HEK293 (cell line): ENCODE data around the gene TBL1XR1.

ENCODE experiments used
- CTCF ChIA-PET: fragments of 350-600 bp; formaldehyde crosslinking; extraction: SDS; loops from one replicate; lab custom pipeline; 2021; ENCODE audit warnings: antibody characterized with exemption; lab: Yijun Ruan, JAX
- POLR2A ChIA-PET: fragments of 300-600 bp; formaldehyde crosslinking; extraction: SDS; loops from one replicate; lab custom pipeline; 2020; ENCODE audit warnings: antibody characterized with exemption, inconsistent platforms; lab: Yijun Ruan, JAX
- H3K27ac ChIP-seq: fragments of 200-500 bp; sonication (Bioruptor generic); 2 replicates; pipeline ENCODE4 v1.5.1; 2014; ENCODE audit warnings: low read depth, low read length, control low read depth, inconsistent platforms; ENCODE audit errors: extremely low read depth
- H3K36me3 ChIP-seq, 2 experiments: fragments of 200-500 bp in 1 of 2; sonication (Bioruptor generic) in 1 of 2; 1 replicate in 1 of 2; 2 replicates in 1 of 2; pipeline ENCODE4 v1.5.1; 2014 to 2017; ENCODE audit warnings: inconsistent platforms in 2 of 2, low read length in 2 of 2; ENCODE audit not compliant: control insufficient read depth in 2 of 2, insufficient read depth in 1 of 2
- H3K4me1 ChIP-seq: fragments of 200-500 bp; sonication (Bioruptor generic); 2 replicates; pipeline ENCODE4 v1.5.1; 2014; ENCODE audit warnings: mild to moderate bottlenecking, low read length, inconsistent platforms; ENCODE audit not compliant: control insufficient read depth, insufficient read depth
- H3K4me3 ChIP-seq: 2 replicates; pipeline ENCODE4 v1.5.1; 2011; ENCODE audit warnings: low read depth, mild to moderate bottlenecking, control low read depth, low read length, moderate library complexity
- H3K9me3 ChIP-seq: fragments of 200-500 bp; sonication (Bioruptor generic); 2 replicates; pipeline ENCODE4 v1.5.1; 2014; ENCODE audit warnings: low read depth, low read length, inconsistent platforms; ENCODE audit not compliant: control insufficient read depth, insufficient read depth
- FEZF1 ChIP-seq: fragments of 450-650 bp; formaldehyde crosslinking; IDR thresholded peaks from 2 replicates; pipeline ENCODE4 v1.5.1; 2016; ENCODE audit warnings: missing biosample characterization, missing genetic modification characterization
- MYNN ChIP-seq: fragments of 450-650 bp; formaldehyde crosslinking; IDR thresholded peaks from 2 replicates; pipeline ENCODE4 v1.5.1; 2016; ENCODE audit warnings: missing biosample characterization, missing genetic modification characterization, borderline replicate concordance
- RBAK ChIP-seq: fragments of 450-650 bp; formaldehyde crosslinking; IDR thresholded peaks from 2 replicates; pipeline ENCODE4 v1.5.1; 2016; ENCODE audit warnings: missing biosample characterization, missing genetic modification characterization
- REPIN1 ChIP-seq: fragments of 450-650 bp; formaldehyde crosslinking; IDR thresholded peaks from 2 replicates; pipeline ENCODE4 v1.5.1; 2017; ENCODE audit warnings: missing biosample characterization, missing genetic modification characterization, low read depth
- ZBTB21 ChIP-seq: fragments of 450-650 bp; formaldehyde crosslinking; IDR thresholded peaks from 2 replicates; pipeline ENCODE4 v1.5.1; 2017; ENCODE audit warnings: missing biosample characterization, missing genetic modification characterization
- ZBTB49 ChIP-seq: fragments of 450-650 bp; formaldehyde crosslinking; IDR thresholded peaks from 2 replicates; pipeline ENCODE4 v1.5.1; 2016; ENCODE audit warnings: missing biosample characterization, missing genetic modification characterization, low read depth
- ZFHX2 ChIP-seq: fragments of 450-650 bp; formaldehyde crosslinking; conservative IDR thresholded peaks from 2 replicates; pipeline ENCODE4 v1.5.1; 2016; ENCODE audit warnings: missing biosample characterization, missing genetic modification characterization
- ZFP69B ChIP-seq: fragments of 450-650 bp; formaldehyde crosslinking; IDR thresholded peaks from 2 replicates; pipeline ENCODE4 v1.5.1; 2016; ENCODE audit warnings: missing biosample characterization, missing genetic modification characterization
- ZIC2 ChIP-seq: fragments of 450-650 bp; formaldehyde crosslinking; IDR thresholded peaks from 2 replicates; pipeline ENCODE4 v1.5.1; 2016; ENCODE audit warnings: missing biosample characterization, missing genetic modification characterization
- ZNF132 ChIP-seq: fragments of 450-650 bp; formaldehyde crosslinking; IDR thresholded peaks from 2 replicates; pipeline ENCODE4 v1.5.1; 2017; ENCODE audit warnings: missing biosample characterization, missing genetic modification characterization, borderline replicate concordance
- ZNF202 ChIP-seq: fragments of 450-650 bp; formaldehyde crosslinking; IDR thresholded peaks from 2 replicates; pipeline ENCODE4 v1.5.1; 2016; ENCODE audit warnings: missing biosample characterization, missing genetic modification characterization, borderline replicate concordance
- ZNF274 ChIP-seq, 2 experiments: fragments of 200-500 bp in 1 of 2; fragments of 450-650 bp in 1 of 2; sonication (Bioruptor generic) in 1 of 2; formaldehyde crosslinking in 1 of 2; IDR thresholded peaks; 2 replicates each; pipeline versions ENCODE4 v1.5.1 to v1.6.1; 2014 to 2016; ENCODE audit warnings: borderline replicate concordance in 1 of 2, inconsistent platforms in 1 of 2, low read length in 1 of 2, missing biosample characterization in 1 of 2, missing genetic modification characterization in 1 of 2
- ZNF292 ChIP-seq: fragments of 450-650 bp; formaldehyde crosslinking; IDR thresholded peaks from 2 replicates; pipeline ENCODE4 v1.5.1; 2016; ENCODE audit warnings: low read depth, missing biosample characterization, missing genetic modification characterization, borderline replicate concordance
- ZNF391 ChIP-seq: fragments of 450-650 bp; formaldehyde crosslinking; IDR thresholded peaks from 2 replicates; pipeline ENCODE4 v1.5.1; 2016; ENCODE audit warnings: low read depth, missing biosample characterization, missing genetic modification characterization, borderline replicate concordance
- ZNF394 ChIP-seq: fragments of 450-650 bp; formaldehyde crosslinking; IDR thresholded peaks from 2 replicates; pipeline ENCODE4 v1.5.1; 2016; ENCODE audit warnings: missing biosample characterization, missing genetic modification characterization, mild to moderate bottlenecking, moderate library complexity, borderline replicate concordance
- ZNF48 ChIP-seq: fragments of 450-650 bp; formaldehyde crosslinking; IDR thresholded peaks from 2 replicates; pipeline ENCODE4 v1.5.1; 2016; ENCODE audit warnings: missing biosample characterization, missing genetic modification characterization
- ZNF585B ChIP-seq: fragments of 450-650 bp; formaldehyde crosslinking; IDR thresholded peaks from 2 replicates; pipeline ENCODE4 v1.5.1; 2016; ENCODE audit warnings: missing biosample characterization, missing genetic modification characterization
- TF ChIP-seq, protein P1 (sequence below): fragments of 450-650 bp; formaldehyde crosslinking; conservative IDR thresholded peaks from 2 replicates; pipeline ENCODE4 v1.5.1; 2016; ENCODE audit warnings: low read depth, missing biosample characterization, missing genetic modification characterization
- TF ChIP-seq, protein P2 (sequence below): fragments of 450-650 bp; formaldehyde crosslinking; IDR thresholded peaks from 2 replicates; pipeline ENCODE4 v1.5.1; 2017; ENCODE audit warnings: missing biosample characterization, missing genetic modification characterization

The TBL1XR1 gene

GRCh38 chr3:177110386-177110785, 86.9 kb downstream of the TBL1XR1 start (continued):
- TF ChIP-seq, protein P1, sequence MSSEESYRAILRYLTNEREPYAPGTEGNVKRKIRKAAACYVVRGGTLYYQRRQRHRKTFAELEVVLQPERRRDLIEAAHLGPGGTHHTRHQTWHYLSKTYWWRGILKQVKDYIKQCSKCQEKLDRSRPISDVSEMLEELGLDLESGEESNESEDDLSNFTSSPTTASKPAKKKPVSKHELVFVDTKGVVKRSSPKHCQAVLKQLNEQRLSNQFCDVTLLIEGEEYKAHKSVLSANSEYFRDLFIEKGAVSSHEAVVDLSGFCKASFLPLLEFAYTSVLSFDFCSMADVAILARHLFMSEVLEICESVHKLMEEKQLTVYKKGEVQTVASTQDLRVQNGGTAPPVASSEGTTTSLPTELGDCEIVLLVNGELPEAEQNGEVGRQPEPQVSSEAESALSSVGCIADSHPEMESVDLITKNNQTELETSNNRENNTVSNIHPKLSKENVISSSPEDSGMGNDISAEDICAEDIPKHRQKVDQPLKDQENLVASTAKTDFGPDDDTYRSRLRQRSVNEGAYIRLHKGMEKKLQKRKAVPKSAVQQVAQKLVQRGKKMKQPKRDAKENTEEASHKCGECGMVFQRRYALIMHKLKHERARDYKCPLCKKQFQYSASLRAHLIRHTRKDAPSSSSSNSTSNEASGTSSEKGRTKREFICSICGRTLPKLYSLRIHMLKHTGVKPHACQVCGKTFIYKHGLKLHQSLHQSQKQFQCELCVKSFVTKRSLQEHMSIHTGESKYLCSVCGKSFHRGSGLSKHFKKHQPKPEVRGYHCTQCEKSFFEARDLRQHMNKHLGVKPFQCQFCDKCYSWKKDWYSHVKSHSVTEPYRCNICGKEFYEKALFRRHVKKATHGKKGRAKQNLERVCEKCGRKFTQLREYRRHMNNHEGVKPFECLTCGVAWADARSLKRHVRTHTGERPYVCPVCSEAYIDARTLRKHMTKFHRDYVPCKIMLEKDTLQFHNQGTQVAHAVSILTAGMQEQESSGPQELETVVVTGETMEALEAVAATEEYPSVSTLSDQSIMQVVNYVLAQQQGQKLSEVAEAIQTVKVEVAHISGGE (tag by site-specific recombination), result no peak
- no peak for TF ChIP-seq RBAK (tag by site-specific recombination)

- Histone ChIP-seq H3K4me1 (peaks cover 3% of the 10 kb centered on the region; the same call in 1 of the 2 replicates), H3K9me3 (no peaks in the 10 kb centered on the region), H3K36me3 (no peaks in the 10 kb centered on the region), H3K27ac (no peak overlapping the region), H3K4me3 (no peak overlapping the region)
- POLR2A ChIA-PET, result no interaction called here
- TF ChIP-seq ZNF391 (tag by site-specific recombination), result no peak
- CTCF ChIA-PET, result no interaction called here
Measured at GRCh38 chr3:177109688-177110330, 87.5 kb downstream of the TBL1XR1 start.

DNA sequence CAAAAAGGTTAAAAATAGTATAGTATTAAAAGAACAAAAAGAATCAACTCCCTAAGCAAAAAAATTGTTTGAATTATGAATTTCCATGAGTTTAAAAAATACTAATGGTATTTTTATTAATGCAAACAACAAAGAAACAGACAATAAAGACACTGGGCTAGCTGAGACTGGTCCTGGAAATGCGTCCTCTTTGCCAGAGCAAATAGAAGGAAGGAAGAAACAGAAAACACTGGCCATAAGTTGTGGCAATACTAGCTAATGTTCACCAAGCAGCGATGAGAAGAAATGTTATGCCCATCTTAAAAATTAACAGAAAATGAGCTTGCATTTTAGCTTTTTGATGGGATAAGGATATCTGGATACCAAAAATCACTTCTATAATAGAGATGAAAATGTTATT, 88.6 kb downstream of the TBL1XR1 start:
- Histone ChIP-seq H3K36me3 (no peaks in the 10 kb centered on the region), H3K4me1 (peaks cover 3% of the 10 kb centered on the region; the same call in 1 of the 2 replicates), H3K27ac (no peak overlapping the region), H3K9me3 (no peaks in the 10 kb centered on the region), H3K4me3 (no peak overlapping the region)
- no peak for TF ChIP-seq ZNF132 (tag by site-specific recombination)
- no peak for TF ChIP-seq ZBTB49 (tag by site-specific recombination)
- TF ChIP-seq ZNF585B (tag by site-specific recombination), result no peak
- TF ChIP-seq ZBTB21, result no peak
- no peak for TF ChIP-seq FEZF1 (tag by site-specific recombination)
- TF ChIP-seq ZFP69B (tag by site-specific recombination), result no peak
- TF ChIP-seq ZIC2 (tag by site-specific recombination), result no peak
- no peak for TF ChIP-seq REPIN1 (tag by site-specific recombination)
- TF ChIP-seq ZNF394 (tag by site-specific recombination), result no peak
- CTCF ChIA-PET, result no interaction called here
- POLR2A ChIA-PET, result no interaction called here

DNA sequence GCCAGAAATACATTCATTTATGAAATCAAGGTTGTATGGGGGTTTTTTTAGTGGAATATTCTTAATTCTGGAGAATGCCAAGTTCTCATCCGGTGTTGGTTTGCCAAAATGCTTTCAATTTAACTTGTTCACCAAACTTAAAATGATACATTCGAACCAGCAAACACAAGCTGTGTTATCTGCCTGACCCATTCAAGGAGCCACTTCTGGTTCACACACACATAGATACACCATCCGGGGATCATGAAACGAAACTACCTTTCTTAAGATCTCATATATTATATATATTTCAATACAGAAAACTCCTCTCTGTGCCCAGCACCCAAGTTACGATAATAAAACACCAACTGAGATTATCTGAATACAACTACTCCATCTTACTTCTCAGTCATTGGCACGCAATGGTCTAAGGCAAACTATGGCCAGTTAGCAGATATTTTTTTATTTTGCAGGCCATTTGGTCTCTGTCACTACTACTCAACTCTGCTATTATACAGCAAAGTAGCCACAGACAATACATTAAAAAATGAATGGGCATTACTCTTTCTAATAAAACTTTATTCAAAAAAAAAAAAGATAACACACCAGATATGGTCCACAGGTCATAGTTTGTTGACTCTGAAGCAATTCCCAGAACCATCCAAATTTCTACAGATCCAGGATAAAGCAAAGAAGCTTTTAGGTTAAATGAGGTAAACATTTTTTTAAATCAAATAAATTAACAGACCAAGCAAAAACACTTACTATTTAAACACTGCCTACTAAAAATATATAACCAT, 89.6 kb downstream of the TBL1XR1 start:
- Histone ChIP-seq H3K27ac (no peak overlapping the region), H3K36me3 (no peaks in the 10 kb centered on the region), H3K4me1 (peaks cover 9% of the 10 kb centered on the region; the same call in 1 of the 2 replicates), H3K9me3 (no peaks in the 10 kb centered on the region), H3K4me3 (no peak overlapping the region)
- POLR2A ChIA-PET, result no interaction called here
- CTCF ChIA-PET, result no interaction called here
- no peak for TF ChIP-seq ZNF274 (IDR thresholded peaks at IDR 0.05; ENCODE audit: low read length)
- TF ChIP-seq ZNF274 (tag by site-specific recombination; IDR thresholded peaks at IDR 0.05; ENCODE audit: borderline replicate concordance), result no peak
- no peak for TF ChIP-seq MYNN (tag by site-specific recombination)
- TF ChIP-seq ZFHX2 (tag by site-specific recombination), result no peak
- TF ChIP-seq ZNF202 (tag by site-specific recombination), result no peak
- no peak for TF ChIP-seq ZNF48 (tag by site-specific recombination)
- TF ChIP-seq, protein P2, sequence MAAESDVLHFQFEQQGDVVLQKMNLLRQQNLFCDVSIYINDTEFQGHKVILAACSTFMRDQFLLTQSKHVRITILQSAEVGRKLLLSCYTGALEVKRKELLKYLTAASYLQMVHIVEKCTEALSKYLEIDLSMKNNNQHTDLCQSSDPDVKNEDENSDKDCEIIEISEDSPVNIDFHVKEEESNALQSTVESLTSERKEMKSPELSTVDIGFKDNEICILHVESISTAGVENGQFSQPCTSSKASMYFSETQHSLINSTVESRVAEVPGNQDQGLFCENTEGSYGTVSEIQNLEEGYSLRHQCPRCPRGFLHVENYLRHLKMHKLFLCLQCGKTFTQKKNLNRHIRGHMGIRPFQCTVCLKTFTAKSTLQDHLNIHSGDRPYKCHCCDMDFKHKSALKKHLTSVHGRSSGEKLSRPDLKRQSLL (tag by site-specific recombination), result no peak
- no peak for TF ChIP-seq ZNF132 (tag by site-specific recombination)
- no peak for TF ChIP-seq ZNF292 (tag by site-specific recombination)
